Prostate gland (tissue), 2 donors: ENCODE measurements around the gene MUL1. TPM values are rescaled to one million over a fixed set of nuclear protein-coding genes. Genes with fewer than 3 reads are reported as not detected.

ENCODE experiments used
- DNase-seq: peaks from one replicate; pipeline ENCODE4 v3.0.0-alpha.2; 2019; ENCODE audit warnings: low spot score
- H3K27ac ChIP-seq, 2 donors: fragments of 200-600 bp; sonication (generic); 2 replicates each; pipeline ENCODE4 v1.5.1; 2017 to 2019
- H3K27me3 ChIP-seq: fragments of 200-600 bp; sonication (generic); replicated peaks from 2 replicates; pipeline ENCODE4 v1.5.1; 2019; ENCODE audit not compliant: insufficient read depth
- H3K36me3 ChIP-seq, 2 donors: fragments of 200-600 bp; sonication (generic); 1 replicate in 1 of 2; 2 replicates in 1 of 2; pipeline versions ENCODE4 v1.5.1 to v1.8.1; 2017 to 2019
- H3K4me1 ChIP-seq: fragments of 200-600 bp; sonication (generic); replicated peaks from 2 replicates; pipeline ENCODE4 v1.5.1; 2019
- H3K4me3 ChIP-seq, 2 donors: fragments of 200-600 bp; sonication (generic); 2 replicates each; pipeline ENCODE4 v1.5.1; 2017 to 2019
- H3K9me3 ChIP-seq: fragments of 200-600 bp; sonication (generic); 2 replicates; pipeline ENCODE4 v1.5.1; 2017
- POLR2A ChIP-seq: fragments of 450-650 bp; IDR thresholded peaks from one replicate; pipeline ENCODE4 v1.6.1; 2016; ENCODE audit warnings: antibody characterized with exemption, mild to moderate bottlenecking
- POLR2AphosphoS5 ChIP-seq: sonication (generic); formaldehyde crosslinking; IDR thresholded peaks from one replicate; pipeline ENCODE4 v1.6.1; 2017; ENCODE audit warnings: antibody characterized with exemption
- WGBS: methylation state at CpG from one replicate; pipeline ENCODE4 v1.1.5; 2018; 5-methylcytosine and 5-hydroxymethylcytosine counted together
- intact Hi-C: fragments of 100-400 bp; cut with DNase I; formaldehyde crosslinking; loops from one replicate; pipeline ENCODE4 v1.14.2; 2022
- total RNA-seq, 2 donors: library from RNA; depleted of rRNA; stranded (reverse); fragments of >200 nt; gene quantifications; one replicate each; pipeline ENCODE4 v1.1.0, GENCODE V29; 2016
- TF ChIP-seq, protein P1 (sequence below), 4 experiments: fragments of 200-600 bp in 2 of 4; fragments of 450-650 bp in 2 of 4; sonication (generic) in 2 of 4; IDR thresholded peaks; 1 replicate in 3 of 4; 2 replicates in 1 of 4; pipeline ENCODE4 v1.5.1; 2016 to 2019; ENCODE audit warnings: antibody characterized with exemption in 4 of 4, mild to moderate bottlenecking in 2 of 4, moderate library complexity in 2 of 4

MUL1 gene
- total RNA-seq, 2 donors from 2014 or later: 30.0 to 37.0 TPM

DNA sequence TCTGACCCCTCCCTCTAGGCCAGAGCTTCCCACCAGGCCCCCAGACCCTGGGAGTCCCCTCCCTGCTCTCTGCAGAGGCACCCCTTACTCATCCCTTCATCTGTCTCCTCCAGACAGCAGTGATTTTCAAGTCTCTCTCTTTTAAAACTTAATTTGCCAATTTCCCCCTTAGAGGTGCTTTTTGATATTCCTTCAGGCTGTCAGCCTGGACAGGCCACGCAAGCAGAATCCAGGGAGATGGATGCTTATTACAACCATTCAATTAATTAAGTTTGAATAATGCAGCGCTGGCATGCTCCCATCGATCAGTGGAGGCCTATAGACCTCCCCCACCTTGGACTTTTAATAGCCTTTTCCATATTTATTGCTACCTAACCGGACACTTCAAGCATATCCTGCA lies 28.1 kb downstream of the MUL1 start:
- intact Hi-C loops: loop anchor here (5.0 kb wide), 1 partner anchor 118 kb away; no protein-coding TSS in a partner anchor
- H3K4me1 ChIP-seq: no peaks in the 10 kb centered on the region
- H3K36me3 ChIP-seq: no peaks in the 10 kb centered on the region
- no peak for DNase-seq
- no peaks in the 10 kb centered on the region for H3K27me3 ChIP-seq
- no peak overlapping the region for H3K4me3 ChIP-seq
- no peak overlapping the region for H3K27ac ChIP-seq
- TF ChIP-seq POLR2A: no peak
- TF ChIP-seq POLR2AphosphoS5: no peak
- TF ChIP-seq, protein P1, sequence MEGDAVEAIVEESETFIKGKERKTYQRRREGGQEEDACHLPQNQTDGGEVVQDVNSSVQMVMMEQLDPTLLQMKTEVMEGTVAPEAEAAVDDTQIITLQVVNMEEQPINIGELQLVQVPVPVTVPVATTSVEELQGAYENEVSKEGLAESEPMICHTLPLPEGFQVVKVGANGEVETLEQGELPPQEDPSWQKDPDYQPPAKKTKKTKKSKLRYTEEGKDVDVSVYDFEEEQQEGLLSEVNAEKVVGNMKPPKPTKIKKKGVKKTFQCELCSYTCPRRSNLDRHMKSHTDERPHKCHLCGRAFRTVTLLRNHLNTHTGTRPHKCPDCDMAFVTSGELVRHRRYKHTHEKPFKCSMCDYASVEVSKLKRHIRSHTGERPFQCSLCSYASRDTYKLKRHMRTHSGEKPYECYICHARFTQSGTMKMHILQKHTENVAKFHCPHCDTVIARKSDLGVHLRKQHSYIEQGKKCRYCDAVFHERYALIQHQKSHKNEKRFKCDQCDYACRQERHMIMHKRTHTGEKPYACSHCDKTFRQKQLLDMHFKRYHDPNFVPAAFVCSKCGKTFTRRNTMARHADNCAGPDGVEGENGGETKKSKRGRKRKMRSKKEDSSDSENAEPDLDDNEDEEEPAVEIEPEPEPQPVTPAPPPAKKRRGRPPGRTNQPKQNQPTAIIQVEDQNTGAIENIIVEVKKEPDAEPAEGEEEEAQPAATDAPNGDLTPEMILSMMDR (IDR thresholded peaks at IDR 0.05): no peak
- 77% methylated on average over 4 of the region's 4 CpGs for WGBS
- H3K9me3 ChIP-seq: no peaks in the 10 kb centered on the region

DNA sequence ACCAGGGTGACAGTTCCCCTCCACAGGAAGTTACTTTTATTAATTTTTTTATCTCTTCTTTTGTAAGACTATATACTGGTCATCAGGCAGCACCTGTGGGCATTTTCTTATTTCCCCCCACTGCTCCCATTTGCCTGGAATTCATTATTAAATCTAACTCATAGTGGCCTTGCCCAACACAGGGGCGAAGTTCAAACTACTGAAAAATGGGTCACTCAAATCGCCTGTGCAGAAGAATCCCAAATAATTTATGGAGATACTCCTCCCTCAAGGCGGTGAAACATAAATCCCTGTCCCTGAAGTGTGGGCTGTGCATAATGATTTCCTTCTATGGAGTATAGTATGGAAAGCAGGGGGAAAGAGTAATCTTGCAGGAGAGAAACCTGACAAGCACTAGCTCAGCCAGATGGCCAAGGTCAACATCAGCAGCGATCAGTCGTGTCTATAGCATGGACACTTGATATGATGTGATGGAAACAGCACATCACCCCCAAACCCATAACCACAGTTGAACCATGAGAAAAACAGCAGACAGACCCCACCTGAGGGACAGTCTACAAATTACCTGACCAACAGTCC lies 29.8 kb downstream of the MUL1 start:
- TF ChIP-seq POLR2A (no peak), POLR2AphosphoS5 (no peak)
- TF ChIP-seq, protein P1 (IDR thresholded peaks at IDR 0.05): no peak
- DNase-seq: no peak
- Histone ChIP-seq H3K27me3 (no peaks in the 10 kb centered on the region), H3K27ac (no peak overlapping the region), H3K4me3 (no peak overlapping the region), H3K36me3 (no peaks in the 10 kb centered on the region), H3K4me1 (no peaks in the 10 kb centered on the region), H3K9me3 (no peaks in the 10 kb centered on the region)
- intact Hi-C loops: no loop called here
- WGBS: 72% methylated on average over 5 of the region's 5 CpGs

DNA sequence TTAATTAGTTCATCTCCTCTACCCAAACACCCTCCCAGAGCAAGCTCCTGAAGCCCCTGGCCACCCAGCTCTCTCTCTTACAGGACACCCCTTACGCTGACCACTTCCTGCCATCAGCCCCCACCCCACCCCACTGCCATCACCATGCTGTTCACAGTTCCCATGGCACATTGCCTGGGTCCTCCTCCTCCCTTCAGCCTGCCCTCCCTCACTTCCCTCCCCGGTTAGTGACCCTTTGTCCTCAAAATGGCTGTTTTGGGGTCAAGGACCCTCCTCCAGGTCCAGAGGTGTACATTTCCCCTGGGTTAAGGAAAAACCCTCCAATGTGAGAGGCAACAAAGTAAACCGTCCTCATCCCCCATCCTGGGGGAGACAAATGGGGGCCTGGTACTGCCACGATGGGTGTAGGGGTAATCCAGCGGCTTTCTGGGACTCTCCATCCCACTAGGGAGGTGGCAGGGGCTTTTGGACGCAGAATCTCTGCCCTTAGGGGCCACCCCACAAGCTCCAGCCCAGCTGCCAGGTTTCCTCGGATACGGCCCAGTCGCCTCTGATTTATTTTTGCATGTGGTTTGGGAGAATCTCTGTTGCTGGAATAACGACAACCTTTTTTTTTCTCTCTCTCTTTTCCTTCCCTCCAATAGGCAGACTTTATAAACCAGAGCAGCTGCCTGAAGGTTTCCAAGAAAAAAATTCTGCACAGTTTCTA lies 30.4 kb downstream of the MUL1 start:
- no peak overlapping the region for H3K4me3 ChIP-seq
- no peaks in the 10 kb centered on the region for H3K9me3 ChIP-seq
- DNase-seq: no peak
- H3K4me1 ChIP-seq: no peaks in the 10 kb centered on the region
- WGBS: 35% methylated on average over 10 of the region's 10 CpGs
- no peak overlapping the region for H3K27ac ChIP-seq
- H3K27me3 ChIP-seq: no peaks in the 10 kb centered on the region
- no peak for TF ChIP-seq POLR2AphosphoS5
- TF ChIP-seq POLR2A: no peak
- TF ChIP-seq, protein P1 (IDR thresholded peaks at IDR 0.05): no peak
- intact Hi-C loops: no loop called here
- H3K36me3 ChIP-seq: no peaks in the 10 kb centered on the region

DNA sequence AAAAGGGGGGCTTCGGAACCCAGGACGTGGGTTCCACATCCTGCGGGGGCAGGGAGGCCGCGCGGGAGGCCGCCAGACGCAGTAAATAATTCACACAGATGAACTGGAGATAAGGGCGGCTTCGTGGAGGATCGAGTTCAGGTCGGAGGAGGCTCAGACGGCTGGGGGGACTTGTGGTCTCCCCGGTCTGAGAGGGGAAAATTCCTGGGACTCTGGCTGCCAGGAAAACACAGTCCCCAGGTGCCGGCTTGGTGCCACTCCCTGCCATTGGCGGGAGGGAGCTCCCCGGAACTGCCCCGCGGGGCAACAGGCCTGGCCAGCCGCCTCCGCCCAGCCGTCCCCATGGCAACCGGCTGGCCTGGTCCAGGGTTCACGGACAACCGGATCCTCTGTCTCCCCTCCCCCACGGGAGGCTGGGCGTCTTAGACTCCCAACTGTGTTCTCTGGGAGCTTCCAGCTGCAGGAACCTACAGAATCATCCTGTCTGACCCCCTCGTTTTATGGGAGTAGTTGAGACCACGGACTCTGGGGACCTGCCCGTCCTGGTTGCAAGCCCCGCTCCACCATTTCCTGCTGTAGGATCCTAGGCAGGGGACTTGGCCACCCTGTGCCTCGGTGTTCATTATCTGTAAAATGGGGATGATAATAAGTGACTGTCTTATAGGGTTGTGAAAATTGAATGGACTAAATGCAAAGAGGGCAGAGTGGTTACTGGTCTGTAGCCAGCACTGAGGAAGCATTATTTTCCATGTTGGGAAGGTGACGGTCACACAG lies 31.5 kb downstream of the MUL1 start:
- no peaks in the 10 kb centered on the region for H3K9me3 ChIP-seq
- intact Hi-C loops: no loop called here
- H3K4me1 ChIP-seq: no peaks in the 10 kb centered on the region
- H3K36me3 ChIP-seq: no peaks in the 10 kb centered on the region
- peak overlapping the region in 1 of 2 donors; percentile 29 for H3K27ac ChIP-seq
- DNase-seq: no peak
- TF ChIP-seq POLR2A (no peak), POLR2AphosphoS5 (no peak)
- TF ChIP-seq, protein P1 (IDR thresholded peaks at IDR 0.05): no peak
- WGBS: 6% methylated on average over 33 of the region's 33 CpGs
- H3K4me3 ChIP-seq: no peak overlapping the region
- H3K27me3 ChIP-seq: no peaks in the 10 kb centered on the region
